HTR-8/SVneo (cell line): ENCODE data around the gene MAOB.

Experiments used
- DNase-seq: peaks from one replicate; pipeline ENCODE4 v3.0.0; 2011; ENCODE audit warnings: low spot score, mixed read lengths; ENCODE audit not compliant: insufficient read length
- FAIRE-seq: peaks from 2 replicates; lab custom pipeline; 2011; peaks lifted over from hg19 to GRCh38; lab: Jason Lieb, UNC

Gene MAOB

DNA sequence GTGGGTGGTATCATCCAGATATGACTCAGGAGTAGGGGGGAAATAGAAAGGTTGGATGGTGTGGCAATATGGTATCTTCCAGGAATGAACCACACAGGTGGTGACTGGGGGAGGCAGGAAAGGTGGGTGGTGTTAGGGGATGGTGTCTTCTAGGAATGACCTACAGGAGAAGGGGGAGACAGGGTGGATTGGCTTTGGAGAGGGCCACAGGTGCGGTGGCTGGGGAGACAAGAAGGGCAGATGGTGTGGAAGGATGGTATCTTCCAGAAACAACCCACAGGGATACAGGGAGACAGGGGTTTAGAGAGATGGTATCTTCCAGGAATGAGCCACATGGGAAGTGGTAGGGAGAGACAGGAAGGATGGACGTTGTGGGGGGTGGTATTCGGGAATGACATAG is 162.2 kb downstream of the MAOB start:
- DNase-seq (no peak), FAIRE-seq (no peak)

DNA sequence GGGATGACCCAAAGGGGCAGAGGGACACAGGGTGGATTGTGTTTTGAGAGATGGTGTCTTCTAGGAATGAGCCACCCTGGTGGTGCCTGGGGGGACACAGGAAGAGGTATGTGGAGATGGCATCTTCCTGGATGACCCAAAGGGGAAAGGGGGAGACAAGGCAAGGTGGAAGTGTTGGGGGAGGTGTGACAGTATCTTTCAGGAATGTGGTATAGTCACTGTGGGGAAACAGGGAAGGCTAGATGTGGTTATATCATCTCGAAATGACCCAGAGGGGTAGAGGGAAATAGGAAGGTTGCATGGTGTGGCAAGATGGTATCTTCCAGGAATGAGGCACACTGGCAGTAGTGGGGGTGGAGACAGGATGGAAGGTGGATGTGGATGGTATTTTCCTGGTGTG is 163.3 kb downstream of the MAOB start:
- FAIRE-seq (no peak), DNase-seq (no peak)

DNA sequence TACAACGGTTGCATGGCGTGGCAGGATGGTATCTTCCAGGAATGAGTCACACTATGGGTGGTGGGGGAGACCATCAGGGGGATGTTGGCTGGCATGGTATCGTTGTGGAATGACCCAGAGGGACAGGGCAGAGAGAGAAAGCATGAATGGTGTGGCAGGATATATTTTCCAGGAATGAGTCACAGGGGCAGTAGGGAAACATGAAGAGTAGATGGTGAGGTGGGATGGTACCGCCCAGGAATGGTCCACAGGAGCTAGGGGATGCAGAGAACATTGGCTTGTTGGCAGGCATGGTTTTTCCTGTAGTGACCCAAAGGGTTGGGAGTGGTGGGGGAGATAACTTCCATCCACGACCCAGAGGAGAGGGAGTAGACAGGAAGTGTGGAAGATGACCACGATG is 163.7 kb downstream of the MAOB start:
- FAIRE-seq (no peak), DNase-seq (no peak)

DNA sequence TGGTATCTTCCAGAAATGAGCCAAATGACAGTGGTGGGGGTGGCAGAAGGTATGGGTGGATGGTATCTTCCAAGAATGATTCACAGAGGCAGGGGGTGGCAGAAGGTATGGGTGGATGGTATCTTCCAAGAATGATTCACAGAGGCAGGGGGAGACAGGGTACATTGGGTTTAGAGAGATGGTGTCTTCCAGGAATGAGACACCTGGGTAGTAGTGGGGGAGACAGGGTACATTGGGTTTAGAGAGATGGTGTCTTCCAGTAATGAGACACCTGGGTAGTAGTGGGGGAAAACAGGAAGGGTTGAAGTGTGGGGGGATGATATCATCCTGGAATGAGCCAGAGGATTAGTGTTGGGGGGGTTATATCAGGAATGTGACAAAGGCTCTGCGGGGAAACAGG is 164.2 kb downstream of the MAOB start:
- FAIRE-seq: no peak
- no peak for DNase-seq

DNA sequence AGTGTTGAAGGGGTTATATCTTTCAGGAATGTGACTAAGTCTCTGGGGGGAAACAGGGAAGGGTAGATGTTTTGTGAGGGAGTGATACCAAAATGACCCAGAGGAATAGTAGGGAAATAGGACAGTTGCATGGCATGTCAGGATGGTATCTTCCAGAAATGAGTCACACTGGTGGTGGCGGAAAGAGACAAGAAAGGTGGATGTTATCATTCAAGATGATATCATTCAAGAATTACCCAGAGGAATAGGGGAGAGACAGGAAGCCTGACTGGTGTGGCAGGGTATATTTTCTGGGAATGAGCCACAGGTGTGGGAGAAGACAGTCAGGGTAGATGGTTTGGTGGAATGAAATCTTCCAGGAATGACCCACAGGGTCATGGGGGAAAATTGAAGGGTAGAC is 165.1 kb downstream of the MAOB start:
- DNase-seq (no peak), FAIRE-seq (no peak)

DNA sequence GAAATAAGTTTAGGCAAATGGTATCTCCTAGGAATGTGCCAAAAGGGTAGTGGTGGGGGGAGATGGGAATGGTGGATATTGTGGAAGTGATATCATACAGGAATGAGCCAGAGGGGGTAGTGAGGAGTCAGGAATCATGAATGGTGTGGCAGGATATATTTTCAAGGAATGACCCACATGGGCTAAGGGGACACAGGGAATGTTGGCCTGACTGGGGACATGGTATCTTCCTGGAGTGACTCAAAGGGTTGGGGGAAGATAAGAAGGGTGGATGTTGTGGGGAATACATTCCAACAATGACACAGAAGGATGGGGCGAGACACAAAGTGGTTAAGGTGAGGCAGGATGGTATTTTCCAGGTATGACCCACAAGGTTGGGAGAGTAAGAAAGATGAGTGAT is 165.6 kb downstream of the MAOB start:
- no peak for FAIRE-seq
- no peak for DNase-seq
